Activated CD4-positive, alpha-beta T cell treated with anti-CD3 and anti-CD28 coated beads, Interleukin-2, amount 50 U/mL, for 4 hours (primary cell): ENCODE results near the gene ACSF3.
"Not testable (repeated sequence)": the region's sequence is repeated elsewhere in the genome, so short reads cannot be mapped to it uniquely, and the experiment has no call there.

Source experiments
- DNase-seq, 2 experiments: peaks; one replicate each; pipeline ENCODE4 v3.0.0-alpha.2; 2020

The ACSF3 gene

DNA sequence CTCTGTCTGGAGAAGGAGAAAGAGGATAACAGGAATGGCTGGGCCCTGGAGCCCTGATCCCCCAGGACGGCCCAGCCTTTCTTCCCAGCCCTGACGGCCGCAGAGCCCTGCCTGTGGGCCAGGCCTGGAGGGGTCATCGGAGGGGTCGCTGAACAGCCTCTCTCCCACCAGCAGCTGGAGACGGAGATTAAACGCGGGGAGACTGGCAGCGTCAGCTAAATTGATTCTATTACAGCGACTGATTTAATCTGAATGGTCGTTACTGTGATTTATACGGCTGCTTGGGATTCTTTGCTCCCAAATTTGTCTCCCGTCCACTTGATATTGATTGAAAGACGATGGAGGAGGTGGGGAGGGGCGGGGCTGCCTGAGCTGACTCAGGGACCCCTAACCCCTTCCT lies 70.8 kb downstream of the ACSF3 start:
- DNase-seq: no peak

DNA sequence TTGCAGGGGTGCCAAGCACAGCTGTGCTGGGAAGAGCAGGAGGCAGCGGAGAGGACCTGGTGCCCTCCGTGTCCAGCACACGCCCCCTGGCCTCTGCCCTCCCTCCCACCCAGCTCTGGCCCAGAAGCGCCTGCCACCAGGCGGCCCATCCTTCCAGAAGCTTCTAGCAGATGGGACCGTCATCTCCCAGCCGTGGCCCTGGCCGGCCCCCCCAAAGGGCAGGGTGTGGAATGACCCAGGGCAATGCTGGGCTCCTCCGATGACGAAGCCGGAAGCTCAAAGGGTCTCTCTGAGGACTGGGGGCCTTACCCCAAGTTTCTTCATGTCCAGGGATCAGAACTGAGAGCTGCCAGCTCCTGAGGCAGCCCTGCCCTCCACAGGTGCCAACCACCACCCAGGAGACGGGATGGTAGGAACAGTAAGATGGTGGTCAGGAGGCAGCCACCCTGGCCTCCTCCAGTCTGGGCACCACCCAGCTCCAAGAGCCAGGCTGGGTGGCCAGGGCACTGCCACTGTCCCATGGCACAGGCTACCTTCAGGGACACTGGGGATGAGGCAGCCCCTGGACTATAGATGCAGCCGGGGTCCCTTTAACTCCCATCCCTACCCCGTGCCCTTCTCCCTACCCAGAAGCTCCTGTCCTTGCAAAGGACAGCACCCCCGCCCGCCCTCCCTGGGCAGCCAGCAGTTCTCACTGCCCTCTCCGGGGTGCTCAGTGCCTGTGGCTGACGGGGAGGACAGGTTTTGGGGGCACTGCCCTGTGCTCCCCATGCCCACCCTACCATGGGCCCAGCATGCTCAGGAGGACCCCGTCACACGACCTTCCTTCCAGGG lies 71.4 kb downstream of the ACSF3 start:
- no peak for DNase-seq

DNA sequence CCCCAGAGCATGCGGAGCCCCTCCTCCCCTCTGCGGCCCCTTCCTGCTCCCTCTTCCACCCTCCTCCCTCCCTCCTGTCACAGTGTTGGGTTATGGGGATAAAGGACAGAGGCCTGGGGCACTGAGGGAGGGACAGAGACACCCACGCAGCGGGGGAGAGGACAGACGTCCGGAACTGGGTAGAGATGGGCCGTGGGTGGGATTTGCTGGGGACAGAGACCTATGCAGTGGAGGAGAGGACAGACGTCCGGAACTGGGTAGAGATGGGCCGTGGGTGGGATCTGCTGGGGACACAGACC lies 72.0 kb downstream of the ACSF3 start:
- DNase-seq: not testable (repeated sequence)

DNA sequence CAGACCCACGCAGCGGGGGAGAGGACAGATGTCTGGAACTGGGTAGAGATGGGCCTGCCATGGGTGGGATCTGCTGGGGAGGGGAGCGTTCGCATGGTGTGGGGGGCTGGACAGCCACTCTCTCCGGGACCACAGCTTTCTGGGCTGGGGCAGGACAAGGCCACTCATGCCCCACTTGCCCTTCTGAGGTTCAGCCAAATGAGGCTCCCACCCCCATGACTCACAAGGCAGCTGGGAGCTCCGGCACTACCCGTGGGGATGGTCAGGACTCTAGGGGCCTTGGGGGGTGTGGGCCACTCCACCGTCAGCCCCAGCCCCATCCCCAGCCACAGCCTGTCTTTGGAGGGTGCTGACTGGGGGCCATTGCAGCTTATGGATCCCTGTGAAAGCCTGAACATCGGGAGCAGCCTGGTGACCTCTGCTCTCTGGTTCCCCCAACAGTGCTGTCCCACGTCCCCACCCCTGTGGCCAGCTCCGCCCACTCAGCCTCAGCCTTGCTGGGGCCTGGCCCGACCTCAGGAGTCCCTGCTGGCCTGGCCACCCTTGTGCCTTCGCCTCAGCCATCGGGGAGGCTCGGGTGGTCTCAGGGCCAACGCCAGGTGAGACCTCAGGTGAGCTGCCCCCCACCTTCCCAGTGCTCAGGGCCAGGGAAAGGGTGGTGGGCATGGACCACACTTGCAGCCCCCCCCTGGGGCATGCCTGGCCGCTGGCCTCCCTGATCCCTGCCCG lies 73.2 kb downstream of the ACSF3 start:
- no peak for DNase-seq

DNA sequence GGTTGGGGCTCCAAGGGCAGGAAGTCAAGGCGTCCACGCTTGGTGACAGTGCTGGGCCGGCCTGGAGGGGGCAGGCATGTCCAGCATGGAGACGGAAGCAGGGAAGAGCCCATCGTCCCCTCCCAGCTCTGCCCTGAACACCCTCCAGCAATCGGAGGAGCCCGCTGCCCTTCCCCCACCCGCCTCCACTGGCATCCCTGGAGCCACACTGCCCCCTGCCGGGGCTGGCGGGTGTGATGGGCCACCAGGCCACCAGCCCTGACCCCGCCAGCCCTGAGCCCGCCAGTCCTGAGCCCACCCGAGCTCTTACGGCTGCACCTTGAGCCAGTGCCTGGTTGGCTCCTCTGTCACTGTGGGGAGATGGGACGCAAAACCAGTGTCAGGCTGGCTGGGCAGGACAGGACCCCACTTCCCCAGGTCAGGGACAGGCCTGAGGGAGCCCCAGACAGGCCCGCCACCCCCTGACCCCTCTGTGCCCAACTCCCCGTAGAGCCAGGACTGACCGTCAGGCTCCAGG lies 73.8 kb downstream of the ACSF3 start:
- peak; percentile 81 to 82 for DNase-seq

DNA sequence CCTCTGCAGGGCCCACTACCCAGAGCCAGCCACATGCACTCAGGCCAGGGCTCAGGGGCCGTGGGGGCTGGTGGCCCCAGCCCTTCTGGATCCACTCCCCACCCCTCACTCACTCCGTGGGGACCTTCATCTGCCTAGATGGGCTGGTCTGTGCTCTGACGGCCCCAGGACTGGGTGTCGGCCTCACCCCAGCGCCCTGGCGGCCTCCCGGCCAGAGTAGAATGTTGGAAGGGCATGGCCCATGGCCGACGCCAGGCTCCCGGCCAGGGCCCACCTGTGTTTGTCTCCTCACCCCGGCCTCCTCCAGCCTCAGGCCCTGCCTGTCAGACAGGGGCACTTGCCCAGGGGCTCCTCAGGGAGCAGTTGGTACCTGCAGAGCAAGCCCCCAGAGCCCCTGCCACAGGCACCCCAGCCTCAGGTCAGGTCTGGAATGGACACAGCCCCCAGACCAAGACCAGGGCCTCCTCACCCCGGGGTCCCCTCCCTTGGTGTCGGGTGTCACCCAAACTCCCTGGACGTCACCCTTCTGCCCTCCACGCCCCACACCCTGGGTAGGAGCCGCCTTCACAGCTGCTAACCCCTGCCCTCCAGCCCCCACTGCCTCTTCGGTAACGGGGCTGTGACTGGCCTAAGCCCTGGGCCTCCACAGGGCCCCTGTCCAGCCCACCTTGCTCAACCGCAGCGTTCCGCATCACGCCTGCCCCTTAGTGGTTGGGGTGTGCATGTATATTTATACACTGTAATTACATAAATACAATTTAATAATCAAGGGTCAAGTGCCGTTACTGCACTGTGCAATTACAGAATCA lies 74.9 kb downstream of the ACSF3 start:
- DNase-seq: no peak

DNA sequence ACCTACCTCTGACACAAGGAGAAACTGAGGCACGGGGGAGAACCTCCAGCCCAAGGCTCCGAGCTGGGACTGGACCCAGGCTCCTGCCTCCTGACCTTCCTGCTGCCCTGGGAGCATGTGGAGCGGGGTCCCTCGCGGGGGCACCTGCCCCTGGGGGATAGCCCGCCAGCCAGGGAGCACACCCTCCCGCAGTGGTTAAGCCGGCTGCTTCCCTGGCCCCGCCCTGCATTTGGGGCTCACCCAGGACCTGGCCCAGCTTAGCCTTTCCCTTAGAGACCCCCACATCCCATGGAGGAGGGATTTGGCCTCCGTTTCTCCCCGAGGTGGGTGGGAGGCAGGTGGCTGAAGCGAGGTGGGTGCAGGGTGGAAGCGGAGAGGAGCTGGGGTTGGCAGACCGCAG lies 76.1 kb downstream of the ACSF3 start:
- DNase-seq: no peak

DNA sequence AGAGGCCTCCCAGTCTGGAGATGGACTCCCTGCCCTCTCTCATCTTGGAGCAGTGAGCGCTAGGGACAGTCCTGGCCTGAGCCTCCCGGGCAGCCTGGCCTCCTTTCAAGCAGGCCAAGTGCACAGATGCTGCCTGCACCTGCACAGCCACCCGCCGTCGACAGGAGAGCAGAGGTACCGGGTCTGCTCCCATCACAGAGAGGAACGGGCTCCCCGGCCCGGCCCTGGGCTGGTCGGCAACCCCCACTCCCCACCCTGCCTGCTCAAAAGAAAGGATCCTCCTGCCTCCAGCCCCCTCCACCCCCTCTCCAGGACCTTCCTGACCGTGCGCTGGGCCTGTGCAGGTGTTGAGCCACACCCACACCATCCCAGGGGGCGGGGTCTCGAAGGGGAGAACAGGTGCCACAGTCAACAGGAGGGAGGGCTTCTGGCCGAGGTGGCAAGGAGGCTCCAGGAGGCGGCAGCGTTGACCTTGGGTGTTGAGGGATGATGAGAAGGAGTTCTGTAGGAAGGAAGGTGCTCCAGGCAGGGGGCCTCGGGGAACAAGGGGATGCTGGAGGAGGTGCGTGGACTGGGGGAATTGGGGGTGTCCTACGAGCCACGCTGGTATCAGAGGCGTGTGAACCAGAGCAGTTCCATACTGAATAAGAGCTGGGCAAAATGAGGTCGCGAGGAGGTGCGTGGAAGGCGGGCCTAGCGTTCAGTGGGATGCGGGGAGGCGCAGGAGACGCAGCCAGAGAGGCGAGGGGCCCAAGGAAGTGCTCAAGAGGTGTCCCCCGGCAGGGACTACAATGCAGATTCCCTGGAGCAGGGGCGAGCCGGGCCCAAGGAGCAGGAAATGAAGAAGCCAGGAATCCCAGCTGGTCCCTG lies 76.9 kb downstream of the ACSF3 start:
- no peak for DNase-seq

DNA sequence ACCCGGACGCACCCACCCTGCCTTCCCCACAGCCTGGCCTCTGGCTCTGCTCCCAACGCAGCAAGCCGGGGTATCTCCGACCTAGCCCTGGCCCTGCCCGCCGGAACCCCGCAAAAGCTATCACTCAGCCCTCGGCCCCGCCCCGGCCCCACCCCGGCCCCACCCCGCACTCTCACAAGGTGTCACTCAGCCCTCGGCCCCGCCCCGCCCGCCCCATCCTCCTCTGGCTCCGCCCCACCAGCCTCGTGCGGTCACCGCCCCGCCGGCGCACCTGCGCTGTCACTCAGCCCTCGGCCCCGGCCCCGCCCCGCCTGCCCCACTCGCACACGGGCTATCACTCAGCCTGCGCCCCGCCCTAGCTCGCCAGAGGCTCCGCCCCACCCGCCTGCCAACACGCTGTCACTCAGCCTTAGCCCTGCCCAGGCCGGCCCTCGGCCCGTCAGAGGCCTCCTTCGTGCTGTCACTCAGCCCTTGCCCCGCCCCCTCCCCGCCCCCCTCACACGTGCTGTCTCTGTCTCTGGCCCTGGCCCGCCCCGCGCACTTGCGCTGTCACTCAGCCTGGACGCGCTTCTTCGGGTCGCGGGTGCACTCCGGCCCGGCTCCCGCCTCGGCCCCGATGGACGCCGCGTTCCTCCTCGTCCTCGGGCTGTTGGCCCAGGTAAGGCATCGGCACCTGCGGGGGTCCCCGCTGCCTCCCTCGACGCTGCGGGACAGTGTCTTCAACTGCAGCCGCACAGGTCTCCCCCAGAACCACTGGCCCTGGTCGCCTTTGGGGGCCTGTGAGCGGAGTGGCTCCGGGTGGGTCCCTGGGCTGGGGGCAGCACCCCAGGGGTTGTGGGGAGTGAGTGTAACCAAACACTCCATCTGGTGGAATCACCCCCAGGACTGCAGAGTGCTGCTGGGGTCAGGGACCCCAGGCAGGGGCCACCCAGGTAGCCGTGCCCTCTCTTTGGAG lies 77.8 kb downstream of the ACSF3 start, which contains the start of gene CDH15:
Gene CDH15 (plus strand): TSS at position 533 of the 955 bp plus-strand sequence. CDS start 84 bp downstream, at position 617.
- DNase-seq: peak; percentile 95 to 96

DNA sequence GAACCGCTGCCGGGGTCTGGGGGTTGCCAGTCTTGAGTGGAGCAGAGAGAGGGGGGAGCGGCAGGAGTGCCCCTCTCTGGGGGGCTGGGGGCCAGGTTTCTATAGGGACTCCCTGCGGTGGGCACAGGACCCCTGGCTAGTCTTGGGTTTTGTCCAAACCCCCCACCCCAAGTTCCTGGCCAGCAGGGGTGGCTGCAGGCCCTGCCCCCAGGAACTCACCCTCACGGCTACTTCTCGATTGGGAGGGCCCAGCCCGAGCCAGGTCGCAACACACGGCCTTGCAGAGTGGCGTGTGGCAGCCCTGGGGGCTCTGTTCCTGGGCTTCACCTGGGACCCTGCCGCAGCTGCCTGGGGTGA lies 78.5 kb downstream of the ACSF3 start:
- no peak for DNase-seq

DNA sequence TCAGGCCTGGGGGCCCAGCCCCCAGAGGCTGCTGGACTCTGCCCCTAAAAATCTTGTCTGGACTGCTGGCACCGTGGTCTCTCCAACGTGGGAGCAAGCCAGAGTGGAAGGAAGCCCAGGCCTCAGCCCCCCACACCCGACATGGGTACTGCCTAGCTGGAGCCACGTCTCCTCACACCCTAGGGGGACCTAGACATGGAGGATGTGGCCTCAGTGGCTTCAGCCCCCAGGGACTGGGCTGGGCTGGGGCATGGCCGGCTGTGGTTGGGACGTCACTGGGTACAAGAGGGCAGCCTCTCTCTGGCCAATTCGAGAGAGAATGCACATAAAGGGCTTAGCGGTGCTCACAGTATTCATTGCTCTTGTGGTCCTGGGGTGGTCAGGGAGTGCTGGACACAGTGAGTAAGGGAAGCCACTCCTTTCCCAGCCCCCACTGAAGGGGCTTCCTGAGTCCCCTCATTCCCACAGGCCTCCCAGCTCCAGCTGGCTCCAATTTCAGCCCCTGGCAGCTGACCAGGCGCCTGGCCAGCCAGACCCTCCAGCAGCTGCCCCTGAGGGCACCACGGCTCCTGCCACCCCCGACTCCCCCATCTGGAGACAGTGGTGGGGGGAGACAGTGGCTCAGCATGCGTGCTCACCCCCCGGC lies 79.0 kb downstream of the ACSF3 start:
- no peak for DNase-seq

DNA sequence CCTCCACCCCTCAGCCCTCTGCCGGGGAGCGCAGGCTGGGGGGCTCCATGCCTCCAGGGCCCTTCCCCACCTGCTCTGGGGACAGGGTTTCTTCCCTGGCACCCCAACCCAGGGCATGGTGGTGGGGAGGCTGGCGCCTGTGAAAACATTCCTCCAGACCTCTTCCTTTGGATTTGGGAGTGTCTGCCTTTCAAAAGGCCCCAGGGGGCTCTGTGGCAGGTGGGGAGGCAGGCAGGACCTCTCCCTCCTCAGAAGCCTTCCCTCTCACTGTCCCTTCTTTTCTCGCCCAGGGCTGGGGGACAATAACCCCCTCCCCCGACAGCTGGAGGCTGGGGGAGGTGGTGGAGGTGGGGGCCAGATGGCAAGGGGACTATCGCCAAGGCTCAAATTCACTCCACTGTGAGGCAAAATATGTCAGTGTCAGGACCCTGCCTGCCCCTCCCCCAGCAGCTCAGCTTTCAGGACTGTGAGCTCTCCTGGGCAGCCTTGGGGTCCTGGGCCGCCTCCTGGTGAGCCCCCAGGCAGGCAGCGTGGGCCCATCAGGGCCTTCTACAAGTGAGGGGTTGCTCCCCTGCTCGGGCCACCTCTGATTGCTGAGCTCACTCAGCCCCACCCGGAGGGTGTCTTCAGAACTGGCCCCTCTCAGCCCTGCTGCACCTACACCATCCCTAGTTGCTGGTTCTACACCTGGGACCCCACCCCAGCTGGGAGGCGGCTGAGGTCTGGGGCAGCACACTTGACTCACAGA lies 79.7 kb downstream of the ACSF3 start:
- no peak for DNase-seq

DNA sequence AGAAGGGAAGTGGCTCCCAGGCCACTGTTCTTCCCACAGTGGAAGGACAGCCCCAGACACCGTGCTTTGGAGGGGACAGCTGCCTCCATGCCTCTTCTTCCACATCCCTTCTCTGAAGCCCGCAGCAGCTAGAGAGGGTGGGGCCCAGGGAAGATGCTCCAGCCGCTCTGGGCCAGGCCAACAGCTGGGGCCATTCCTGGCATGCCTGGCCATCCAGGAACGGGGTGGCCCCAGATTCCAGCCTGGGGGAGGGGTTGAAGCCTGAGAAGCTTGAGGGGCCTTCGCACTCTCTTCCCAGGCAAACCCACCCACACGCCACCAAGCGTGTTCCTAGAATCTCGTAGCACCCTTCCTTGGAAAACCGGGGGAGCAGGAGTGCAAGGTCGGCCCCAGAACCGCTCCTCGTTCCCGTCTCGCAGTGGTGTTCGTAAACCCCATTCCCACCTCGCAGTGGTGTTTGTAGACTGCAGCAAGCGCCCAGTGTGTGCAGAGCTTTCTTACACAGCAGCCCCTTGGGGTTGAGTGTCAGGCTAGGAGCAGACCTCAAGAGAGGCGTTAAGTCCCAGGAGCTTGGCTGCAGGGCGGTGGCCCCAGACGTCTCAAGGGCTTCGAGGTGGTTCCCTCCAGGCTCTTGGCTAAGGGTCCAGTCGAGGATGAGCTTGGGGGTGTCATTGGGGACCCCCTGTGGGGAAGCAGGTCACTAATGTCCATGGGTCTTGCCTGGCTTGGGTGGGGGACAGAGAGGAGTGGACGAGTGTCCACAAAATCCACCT lies 80.6 kb downstream of the ACSF3 start:
- no peak for DNase-seq

DNA sequence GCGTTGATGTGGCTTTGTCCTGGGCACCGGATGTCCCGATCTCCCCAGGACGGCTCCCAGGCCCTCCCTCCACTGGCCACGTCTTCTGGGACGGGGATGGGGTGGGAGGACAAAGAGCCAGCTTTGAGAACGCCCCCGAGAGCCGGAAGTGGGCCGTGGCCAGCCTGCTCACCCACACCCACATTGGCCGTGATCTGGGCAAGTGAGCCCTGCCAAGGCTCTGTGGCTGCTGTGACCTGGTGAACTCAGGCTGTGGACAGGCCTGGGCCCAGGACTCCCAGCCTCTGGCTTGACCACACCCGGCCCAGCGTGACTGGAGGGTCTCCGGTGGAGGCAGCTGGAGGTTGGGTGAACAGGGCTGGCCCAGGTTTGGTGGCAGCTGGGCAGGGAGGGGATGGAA lies 81.2 kb downstream of the ACSF3 start:
- DNase-seq: no peak

DNA sequence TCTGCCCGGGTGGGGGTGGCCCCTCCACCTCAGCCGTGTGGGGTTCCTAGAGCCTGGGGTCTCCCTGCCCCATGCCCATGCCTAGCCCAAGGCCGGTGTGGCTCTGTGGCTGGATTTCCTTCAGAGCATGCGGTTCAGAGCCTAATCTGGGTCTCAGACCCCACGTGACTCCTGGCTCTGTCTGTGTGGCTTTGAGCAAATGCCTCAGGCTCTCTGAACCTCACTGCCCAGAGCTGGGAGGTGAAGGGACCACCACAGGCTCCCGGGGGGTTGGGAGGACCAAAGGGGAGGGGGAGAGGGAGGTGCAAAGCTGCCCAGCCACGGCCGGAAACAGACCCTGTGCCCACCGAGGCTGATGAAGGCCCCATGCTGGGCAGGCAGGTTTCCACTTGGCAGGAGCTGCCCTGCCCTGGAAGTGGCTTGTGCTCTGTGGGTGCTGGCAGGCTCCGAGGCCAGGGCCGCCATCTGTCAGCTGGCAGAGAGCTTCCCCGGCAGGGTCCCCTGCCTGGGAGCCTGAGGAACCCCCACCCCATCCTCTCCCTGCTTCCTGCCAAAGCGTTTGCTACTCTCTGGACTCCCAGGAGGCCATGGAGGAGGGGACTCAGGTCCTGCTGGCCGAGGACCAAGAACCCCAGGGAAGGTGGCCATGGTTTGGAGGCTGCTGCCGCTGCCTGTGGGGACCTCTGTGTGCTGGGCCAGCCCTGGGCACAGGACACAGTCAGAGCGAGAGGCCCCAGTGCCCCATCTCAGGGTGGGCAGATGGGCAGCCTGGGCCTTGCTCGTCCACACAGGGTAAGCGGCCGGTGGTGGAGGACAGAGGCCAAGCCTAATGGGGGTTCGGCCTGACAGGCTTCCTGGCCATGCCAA lies 81.9 kb downstream of the ACSF3 start:
- DNase-seq: no peak

DNA sequence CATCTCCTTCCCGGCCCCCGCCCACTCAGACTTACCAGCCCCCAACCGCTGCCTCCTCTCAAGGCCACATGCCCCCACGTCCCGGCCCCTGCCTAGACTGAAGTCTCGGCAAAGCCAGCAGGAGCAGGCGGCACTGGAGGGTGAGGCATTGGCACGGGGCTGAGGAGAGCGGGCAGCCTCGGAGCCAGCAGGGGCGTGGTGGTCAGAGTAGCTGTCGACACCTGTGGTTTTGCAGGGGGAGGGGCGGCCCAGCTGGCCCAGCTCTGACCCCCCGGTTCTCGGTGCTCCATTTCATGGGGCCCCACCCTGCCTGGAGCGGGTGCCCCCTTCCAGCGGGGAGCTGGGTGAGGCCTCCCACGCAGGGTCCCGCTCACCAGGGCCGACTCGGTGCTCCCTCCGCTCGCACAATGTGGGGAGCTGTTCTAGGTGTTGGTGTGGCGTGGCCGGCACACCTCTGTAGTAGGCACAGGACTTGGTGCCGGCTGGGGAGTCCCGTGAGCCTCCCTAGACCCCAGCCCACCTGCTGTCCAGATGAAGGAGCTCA lies 82.6 kb downstream of the ACSF3 start:
- no peak for DNase-seq

DNA sequence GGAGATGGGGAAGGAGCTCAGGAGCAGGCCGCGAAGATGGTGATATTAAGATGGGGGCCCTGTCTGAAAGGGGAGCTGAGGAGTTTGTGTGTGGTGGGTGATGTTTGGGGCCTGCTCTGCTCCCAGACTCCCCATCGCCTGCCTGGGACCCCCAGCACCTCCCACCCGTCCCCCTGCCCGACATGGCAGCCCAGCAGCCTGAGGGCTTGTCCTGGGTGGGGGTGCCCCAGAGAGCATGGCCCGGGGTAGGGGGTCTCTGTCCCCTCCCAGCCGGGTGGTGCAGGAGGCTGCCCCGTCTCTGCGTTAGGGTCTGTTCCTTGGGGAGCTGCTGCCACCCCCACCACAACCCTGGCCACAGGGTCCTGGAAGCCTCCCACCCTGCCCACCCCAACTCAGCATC lies 83.1 kb downstream of the ACSF3 start:
- no peak for DNase-seq

DNA sequence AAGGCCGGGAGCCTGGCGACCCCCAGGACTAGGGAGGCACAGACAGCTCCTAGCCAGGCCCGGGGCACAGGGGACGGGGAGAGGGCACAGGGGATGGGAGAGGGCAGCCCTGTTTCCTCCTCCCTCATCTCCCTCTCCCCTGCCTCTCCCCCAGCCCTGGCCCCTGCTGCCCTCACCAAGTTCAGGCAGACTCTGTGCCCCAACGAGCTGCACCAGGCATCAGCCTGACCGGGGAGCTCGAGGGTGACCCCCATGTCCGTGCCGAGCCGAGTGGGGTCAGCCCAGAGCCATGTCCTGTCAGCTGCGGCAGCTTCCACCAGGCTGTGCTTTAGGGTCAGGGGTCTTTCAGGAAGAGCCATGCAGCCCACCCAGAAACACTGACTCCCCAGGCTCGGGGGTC lies 83.8 kb downstream of the ACSF3 start:
- no peak for DNase-seq
